NT2/D1 (cell line): ENCODE data around the gene PHIP.

ENCODE experiments used
- SUZ12 ChIP-seq: IDR thresholded peaks from 2 replicates; pipeline ENCODE4 v1.6.1; 2011; ENCODE audit not compliant: insufficient read length, insufficient read depth; ENCODE audit errors: extremely low read depth
- YY1 ChIP-seq: IDR thresholded peaks from 2 replicates; pipeline ENCODE4 v1.6.1; 2011; ENCODE audit not compliant: insufficient read length, insufficient read depth
- ZNF274 ChIP-seq: IDR thresholded peaks from 2 replicates; pipeline ENCODE4 v1.6.1; 2011; ENCODE audit warnings: mild to moderate bottlenecking, low read depth, low read length

GRCh38 chr6:79100304-79100703 is 22.2 kb upstream of the PHIP start:
- no peak for TF ChIP-seq ZNF274
- no peak for TF ChIP-seq YY1
- TF ChIP-seq SUZ12: no peak
